H7 (cell line): ENCODE data around the gene BRINP1. TPM values are rescaled to one million over a fixed set of nuclear protein-coding genes. Genes with fewer than 3 reads are reported as not detected.

Source experiments
- DNase-seq: peaks from one replicate; pipeline ENCODE4 v3.0.0; 2012
- H3K27me3 ChIP-seq: 2 replicates; pipeline ENCODE4 v1.6.0; 2011; ENCODE audit warnings: mild to moderate bottlenecking, low read length; ENCODE audit not compliant: control insufficient read depth, insufficient read depth
- H3K36me3 ChIP-seq: replicated peaks from 2 replicates; pipeline ENCODE4 v1.5.1; 2011; ENCODE audit warnings: low read length; ENCODE audit not compliant: control insufficient read depth, insufficient read depth
- H3K4me3 ChIP-seq: 2 replicates; pipeline ENCODE4 v1.5.1; 2011; ENCODE audit warnings: low read depth, mild to moderate bottlenecking, control low read depth, low read length, moderate library complexity; ENCODE audit not compliant: insufficient read depth
- total RNA-seq: library from RNA; depleted of rRNA; stranded (reverse); fragments of >200 nt; shearing (Covaris generic); gene quantifications from 2 replicates; pipeline ENCODE4 v1.2.3, GENCODE V29; 2014

BRINP1 gene
- total RNA-seq, 1 experiment from 2014 or later, result 14.4 TPM

DNA sequence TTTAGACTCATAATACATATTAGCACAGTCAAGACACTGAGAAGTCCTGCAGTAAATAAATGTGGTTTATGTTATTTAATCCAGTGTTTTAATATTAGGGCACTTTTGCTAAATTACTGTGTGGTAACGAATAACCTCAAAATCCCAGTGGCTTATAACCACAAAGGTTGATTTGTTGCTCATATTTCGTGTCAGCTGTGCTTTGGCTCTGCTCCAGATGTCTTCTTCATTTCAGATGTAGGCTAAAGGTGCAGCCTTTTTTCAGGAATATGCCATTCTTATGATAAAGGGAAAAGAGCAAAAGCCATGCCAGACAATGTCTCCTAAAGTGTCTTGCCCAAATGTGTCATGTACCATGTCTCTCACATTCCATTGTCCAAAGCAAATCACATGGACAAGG is 144.8 kb downstream of the BRINP1 start:
- H3K36me3 ChIP-seq, result no peaks in the 10 kb centered on the region
- DNase-seq, result no peak
- H3K4me3 ChIP-seq, result no peak overlapping the region
- H3K27me3 ChIP-seq, result no peaks in the 10 kb centered on the region

DNA sequence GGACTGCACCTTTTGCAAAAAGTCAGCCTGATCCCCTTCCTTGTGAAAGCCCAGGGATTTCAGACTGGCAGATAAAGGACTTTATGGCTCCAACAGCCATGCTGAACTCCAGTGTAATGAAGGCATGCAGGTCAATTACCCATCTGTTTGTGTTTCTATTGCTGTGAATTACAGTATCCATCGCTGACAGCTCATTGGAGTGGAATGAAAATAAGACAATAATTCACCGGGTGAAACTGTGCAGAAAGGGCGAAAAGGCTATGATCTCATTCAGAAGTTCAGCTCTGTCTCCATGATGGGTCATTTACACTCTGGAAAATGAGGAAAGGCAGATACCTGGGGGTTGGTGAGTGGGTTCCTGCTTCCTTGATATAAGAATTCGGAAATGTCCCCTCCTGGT is 148.0 kb downstream of the BRINP1 start:
- H3K36me3 ChIP-seq, result no peaks in the 10 kb centered on the region
- DNase-seq, result no peak
- no peaks in the 10 kb centered on the region for H3K27me3 ChIP-seq
- no peak overlapping the region for H3K4me3 ChIP-seq

DNA sequence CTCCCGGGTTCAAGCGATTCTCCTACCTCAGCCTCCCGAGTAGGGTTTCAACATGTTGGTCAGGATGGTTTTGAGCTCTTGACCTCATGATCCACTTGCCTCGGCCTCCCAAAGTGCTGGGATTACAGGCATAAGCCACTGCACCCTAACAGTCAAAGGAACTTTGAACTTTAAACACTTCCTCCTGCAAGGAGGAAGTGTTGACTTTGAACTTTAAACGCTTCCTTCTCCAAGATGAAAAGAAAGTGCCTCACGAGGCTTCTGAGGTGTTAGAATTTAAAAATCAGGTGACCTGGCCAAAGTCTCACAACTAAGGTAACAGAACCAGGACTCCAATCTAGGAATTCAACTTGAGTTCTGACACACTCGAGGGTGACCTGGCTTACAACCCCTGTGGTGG is 150.9 kb downstream of the BRINP1 start:
- H3K27me3 ChIP-seq, result no peaks in the 10 kb centered on the region
- H3K4me3 ChIP-seq, result no peak overlapping the region
- no peaks in the 10 kb centered on the region for H3K36me3 ChIP-seq
- DNase-seq, result no peak

DNA sequence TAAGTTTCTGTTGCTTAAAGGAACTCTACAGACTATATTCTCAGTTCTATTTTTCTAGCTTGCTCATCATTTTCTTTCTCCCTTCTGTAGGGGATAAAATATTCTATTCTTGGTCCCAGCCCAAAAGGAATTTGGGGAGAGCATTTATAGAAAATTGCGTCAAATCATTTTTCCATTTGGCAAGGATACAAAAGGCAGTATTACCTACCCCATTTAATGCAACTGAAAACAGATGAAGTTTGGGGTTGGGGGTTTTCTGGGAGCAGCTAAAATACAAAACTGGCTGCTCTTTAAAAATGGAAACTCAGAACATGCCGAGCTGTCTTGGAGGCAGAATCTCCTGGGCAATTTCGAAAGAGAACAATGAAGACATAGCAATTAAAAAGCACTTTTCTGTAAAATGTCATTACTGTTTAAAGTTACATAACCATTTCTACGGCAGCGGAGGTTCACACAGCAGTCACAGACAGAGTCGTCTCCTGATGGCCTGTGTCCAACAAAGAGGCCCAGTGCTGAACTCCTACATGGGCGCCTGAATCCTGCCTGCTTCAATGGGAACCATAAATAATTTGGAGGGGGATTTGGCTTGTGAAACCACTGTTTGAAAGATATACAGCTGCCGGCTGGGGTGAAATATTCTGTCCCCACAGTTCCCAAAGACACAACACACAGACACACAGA is 152.4 kb downstream of the BRINP1 start:
- no peaks in the 10 kb centered on the region for H3K36me3 ChIP-seq
- H3K4me3 ChIP-seq, result no peak overlapping the region
- no peaks in the 10 kb centered on the region for H3K27me3 ChIP-seq
- DNase-seq, result no peak

DNA sequence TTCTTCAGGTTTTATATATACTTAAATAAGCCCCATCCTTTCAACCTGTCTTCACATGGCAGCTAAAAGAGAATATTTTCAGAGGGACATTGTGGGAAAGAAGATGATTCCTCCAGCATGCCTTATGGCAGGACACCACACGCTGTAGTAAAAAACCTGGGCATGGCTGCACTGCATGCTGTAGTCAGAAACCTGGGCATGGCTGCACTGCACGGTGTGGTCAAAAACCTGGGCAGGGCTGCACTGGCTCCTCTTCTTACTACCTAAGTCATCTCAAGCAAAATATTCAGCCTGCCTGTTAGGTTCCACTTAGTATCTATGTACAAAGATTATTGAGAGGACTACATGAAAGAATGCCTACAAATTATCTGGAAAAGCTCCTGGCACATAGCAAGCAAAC is 153.6 kb downstream of the BRINP1 start:
- DNase-seq, result no peak
- no peak overlapping the region for H3K4me3 ChIP-seq
- no peaks in the 10 kb centered on the region for H3K36me3 ChIP-seq
- no peaks in the 10 kb centered on the region for H3K27me3 ChIP-seq

DNA sequence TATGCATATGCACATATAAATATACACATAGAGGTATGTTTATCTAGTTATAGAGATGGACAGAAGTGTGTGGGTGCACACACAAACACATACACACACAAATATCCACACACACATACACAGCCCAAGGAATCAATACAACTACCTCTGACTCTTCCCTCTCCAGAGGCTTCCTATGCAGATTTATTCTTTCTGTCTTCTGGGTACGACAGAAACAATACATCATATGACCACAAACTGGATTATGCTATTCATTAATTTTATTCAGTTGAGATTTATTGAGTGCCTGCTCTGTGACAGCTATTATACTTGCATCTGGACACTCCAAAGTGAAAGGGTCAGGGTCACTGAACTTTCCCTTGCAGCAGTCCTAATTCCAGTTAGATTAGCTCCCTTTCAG is 155.8 kb downstream of the BRINP1 start:
- H3K36me3 ChIP-seq, result no peaks in the 10 kb centered on the region; the same call in 1 of the 2 replicates
- no peak overlapping the region for H3K4me3 ChIP-seq
- no peaks in the 10 kb centered on the region for H3K27me3 ChIP-seq
- DNase-seq, result no peak

DNA sequence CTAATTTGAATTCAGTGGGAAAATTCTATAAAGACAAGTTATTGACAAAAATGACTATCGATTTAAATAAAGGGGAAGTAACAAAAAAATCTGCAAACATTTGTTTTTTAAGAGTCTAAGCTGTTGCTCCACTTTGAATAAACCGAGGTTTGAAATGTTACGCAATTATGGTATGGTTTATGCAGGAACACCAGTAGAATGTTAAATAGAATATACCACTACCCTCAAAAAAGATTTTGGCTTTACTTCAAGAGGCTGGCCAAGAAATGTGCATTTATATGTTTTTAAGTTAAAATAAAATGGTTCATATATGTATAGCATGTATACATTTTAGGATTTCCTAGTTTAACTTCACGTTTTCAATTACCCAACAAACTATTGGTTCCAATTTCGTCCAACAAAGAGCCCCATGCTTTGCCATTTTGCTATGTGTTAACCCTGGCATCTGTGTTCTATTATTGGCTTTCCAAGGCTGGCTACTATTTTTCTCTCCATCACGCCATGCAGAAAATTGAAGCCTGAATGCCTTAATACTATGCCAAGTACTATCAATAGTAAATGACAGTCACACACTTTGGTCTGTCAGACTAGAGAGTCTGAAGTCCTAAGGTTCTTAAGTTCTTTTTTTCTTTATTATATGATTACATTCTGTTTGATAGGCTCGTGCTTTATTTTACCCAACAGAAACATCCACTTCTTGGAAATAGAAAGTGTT is 171.2 kb downstream of the BRINP1 start:
- H3K4me3 ChIP-seq, result no peak overlapping the region
- DNase-seq, result no peak
- no peaks in the 10 kb centered on the region; the same call in 1 of the 2 replicates for H3K36me3 ChIP-seq
- H3K27me3 ChIP-seq, result no peaks in the 10 kb centered on the region

DNA sequence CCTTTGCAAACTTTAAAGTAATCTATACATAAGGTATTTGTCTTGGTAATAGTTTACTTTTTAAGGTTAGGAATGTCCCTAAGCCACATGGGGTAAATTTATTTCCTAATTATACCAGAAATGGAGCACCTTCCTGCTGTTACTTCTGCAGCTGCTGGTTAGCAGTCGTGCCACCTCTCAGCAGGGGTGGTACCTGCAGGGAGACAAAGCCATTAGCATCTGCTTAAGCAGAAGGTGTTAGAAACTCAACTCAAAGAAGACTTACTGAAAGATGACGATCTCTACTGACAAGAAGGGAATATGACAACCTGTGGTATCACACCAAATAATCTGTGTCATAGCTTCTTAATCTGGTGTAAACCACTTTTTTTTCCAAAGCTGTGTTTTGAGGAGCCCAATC is 173.7 kb downstream of the BRINP1 start:
- Histone ChIP-seq H3K27me3 (no peaks in the 10 kb centered on the region), H3K36me3 (no peaks in the 10 kb centered on the region), H3K4me3 (no peak overlapping the region)
- peak; percentile 21 for DNase-seq

DNA sequence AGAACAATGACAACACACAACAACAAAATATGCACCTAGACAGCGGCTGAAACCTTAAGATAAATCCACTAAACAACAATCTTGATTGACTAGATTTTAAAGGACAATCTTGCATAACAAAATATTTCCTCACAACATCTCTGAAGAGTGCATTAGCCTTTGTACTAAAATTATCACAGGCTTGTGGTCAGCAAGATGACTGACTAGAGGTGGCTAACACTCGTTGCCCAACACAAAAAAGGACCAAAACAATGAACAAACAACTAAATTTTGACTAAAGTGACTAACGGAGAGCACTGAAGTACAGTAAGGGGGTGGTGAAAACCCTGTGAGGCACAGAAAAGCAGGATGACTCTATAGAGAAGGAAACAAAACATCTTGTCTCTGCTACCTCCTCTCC is 183.9 kb downstream of the BRINP1 start:
- H3K36me3 ChIP-seq, result no peaks in the 10 kb centered on the region
- no peak overlapping the region for H3K4me3 ChIP-seq

DNA sequence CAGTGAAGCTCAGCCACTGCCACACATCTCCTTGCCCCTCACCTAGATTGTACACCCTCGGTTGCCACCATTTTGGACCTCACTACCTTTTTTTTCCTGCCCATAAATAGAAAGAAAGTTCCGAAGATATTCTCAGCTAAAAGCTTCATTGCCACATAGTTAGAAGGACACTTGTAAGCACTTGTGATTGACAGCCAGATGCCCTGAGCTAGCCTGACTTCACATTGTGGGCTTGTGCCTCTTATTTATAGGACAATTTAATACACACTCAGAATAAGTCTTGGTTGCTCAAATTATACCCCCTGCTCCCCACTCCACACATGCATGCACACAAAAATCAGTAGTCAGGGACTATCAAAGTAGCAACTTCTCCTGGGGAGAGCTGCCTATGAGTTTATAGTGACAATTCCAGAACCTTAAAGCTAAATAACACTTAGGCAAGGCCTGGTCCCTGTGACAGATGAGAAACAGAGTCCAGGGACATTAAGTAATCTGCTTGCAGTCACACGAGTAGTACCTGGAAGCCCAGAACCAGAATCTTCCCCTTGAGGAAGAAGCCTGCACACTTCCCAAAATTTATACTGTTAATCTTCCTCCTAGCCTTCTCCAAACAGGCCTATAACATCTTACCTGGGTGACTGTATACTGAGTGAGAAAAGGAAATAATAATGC is 184.8 kb downstream of the BRINP1 start:
- no peak for DNase-seq

More for the DNA sequence above, 183.9 kb downstream of the BRINP1 start:
- no peak for DNase-seq
- no peaks in the 10 kb centered on the region for H3K27me3 ChIP-seq

DNA sequence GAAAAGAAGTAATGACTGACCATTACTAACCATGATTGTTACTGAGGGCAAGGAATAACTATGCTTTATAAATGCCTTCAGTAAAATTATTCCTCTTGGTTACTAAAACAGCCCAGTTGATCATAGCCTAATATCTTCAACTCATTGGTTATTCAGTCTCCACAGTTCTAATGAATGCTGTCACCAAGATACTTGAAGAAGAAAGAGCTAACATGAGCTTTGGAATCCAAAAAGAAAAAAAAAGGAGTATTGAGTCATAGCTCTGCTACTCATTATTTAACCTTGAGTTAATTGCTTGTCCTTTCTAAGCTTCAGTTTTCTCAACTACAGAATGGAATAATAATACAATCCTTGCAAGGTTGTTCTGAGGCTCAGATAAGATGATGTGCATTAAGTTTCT is 187.7 kb downstream of the BRINP1 start:
- no peaks in the 10 kb centered on the region for H3K27me3 ChIP-seq
- no peak overlapping the region for H3K4me3 ChIP-seq
- DNase-seq, result no peak
- H3K36me3 ChIP-seq, result no peaks in the 10 kb centered on the region

More for the DNA sequence above, 184.8 kb downstream of the BRINP1 start:
- H3K4me3 ChIP-seq, result no peak overlapping the region
- no peaks in the 10 kb centered on the region for H3K27me3 ChIP-seq
- no peaks in the 10 kb centered on the region for H3K36me3 ChIP-seq

DNA sequence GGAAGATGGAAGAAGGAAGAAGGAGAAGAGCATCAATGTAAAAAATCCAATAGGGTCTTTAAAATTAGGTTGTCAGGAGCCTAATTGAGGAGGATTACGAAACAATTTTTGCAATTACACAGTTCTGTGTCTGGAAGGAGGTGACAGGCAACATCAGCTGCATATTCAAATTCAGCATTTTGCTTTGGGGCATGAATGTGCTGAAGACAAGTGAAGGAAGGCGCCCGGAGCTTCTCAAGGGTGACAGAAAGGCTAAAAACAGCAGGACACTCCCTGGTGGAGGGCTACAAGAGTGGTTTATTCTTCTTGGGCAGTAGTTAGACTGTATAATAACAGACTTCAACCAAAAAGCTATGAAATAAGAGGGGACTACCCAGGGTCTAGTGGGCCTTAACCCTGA is 188.3 kb downstream of the BRINP1 start:
- no peak for DNase-seq
- no peaks in the 10 kb centered on the region for H3K36me3 ChIP-seq
- no peaks in the 10 kb centered on the region for H3K27me3 ChIP-seq
- no peak overlapping the region for H3K4me3 ChIP-seq

DNA sequence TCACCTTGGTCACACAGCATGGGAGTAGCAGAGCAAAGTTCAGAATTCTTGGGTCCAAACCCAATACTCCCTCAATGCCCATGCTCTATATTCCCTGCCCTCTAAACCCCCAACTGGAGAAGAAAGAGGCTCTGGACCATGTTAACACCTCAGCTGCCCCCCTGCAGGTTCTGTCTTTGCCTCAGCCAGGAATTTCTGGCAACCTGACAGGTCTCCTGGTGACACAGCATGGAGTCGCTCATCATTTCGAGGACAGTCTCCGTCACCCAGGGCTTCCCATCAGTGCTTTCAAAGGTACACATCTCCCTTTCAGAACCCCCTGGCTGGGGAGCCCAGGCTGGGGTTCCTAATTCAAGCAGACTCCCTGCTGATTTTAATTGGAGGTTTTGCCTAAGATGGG is 189.5 kb downstream of the BRINP1 start:
- no peaks in the 10 kb centered on the region for H3K27me3 ChIP-seq
- peak; percentile 2 for DNase-seq
- no peak overlapping the region for H3K4me3 ChIP-seq
- H3K36me3 ChIP-seq, result no peaks in the 10 kb centered on the region

DNA sequence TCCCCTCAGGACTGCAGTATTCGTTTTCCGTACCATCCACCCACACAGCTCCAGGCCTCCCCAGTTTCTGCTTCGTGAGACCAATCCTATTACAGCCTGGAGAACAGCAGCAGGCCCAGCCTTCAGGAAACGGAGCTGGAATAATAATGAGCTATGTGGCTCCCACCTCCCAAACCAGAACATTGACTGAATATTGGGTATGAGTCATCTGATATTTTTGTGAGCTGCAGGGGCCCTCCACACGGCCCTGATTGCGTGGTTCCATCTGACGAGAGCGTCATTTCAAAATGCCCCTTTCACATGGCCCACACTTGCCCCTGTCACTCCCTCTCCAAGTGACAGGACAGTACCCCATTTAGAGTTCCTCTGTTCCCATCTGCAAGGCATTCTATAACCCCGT is 192.0 kb downstream of the BRINP1 start:
- Histone ChIP-seq H3K4me3 (no peak overlapping the region), H3K27me3 (no peaks in the 10 kb centered on the region), H3K36me3 (no peaks in the 10 kb centered on the region)
- no peak for DNase-seq

DNA sequence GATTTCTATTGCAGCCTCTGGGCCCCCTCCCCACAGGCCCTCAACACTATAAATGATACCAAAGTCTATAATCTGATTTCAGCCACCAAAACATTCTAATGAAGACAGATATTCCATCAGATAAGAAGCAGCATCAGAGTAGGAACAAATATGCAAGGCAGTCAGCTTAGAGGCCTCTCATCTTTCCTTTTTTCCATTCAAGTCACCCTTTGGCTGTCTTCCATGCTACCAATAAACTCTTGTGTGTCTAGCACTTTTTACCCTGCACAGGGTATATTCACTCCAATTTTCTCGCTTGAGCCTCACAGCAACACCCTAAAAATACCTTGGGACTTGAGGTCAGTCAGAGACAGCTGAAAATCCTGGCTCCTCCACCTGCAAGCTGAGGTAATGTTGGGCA is 193.7 kb downstream of the BRINP1 start:
- DNase-seq, result no peak

More for the DNA sequence above, 193.7 kb downstream of the BRINP1 start:
- H3K36me3 ChIP-seq, result no peaks in the 10 kb centered on the region
- no peak overlapping the region for H3K4me3 ChIP-seq
- H3K27me3 ChIP-seq, result no peaks in the 10 kb centered on the region
